Hepatic stellate cell (primary cell): ENCODE data around the gene KCNQ1.

Source experiments
- DNase-seq: peaks from one replicate; pipeline ENCODE4 v3.0.0; 2011; ENCODE audit warnings: low spot score

KCNQ1 gene

GRCh38 chr11:2808850-2809846, 364.3 kb downstream of the KCNQ1 start:
- no peak for DNase-seq

- DNase-seq, result no peak
Observed at GRCh38 chr11:2809854-2810253, 365.0 kb downstream of the KCNQ1 start.

- no peak for DNase-seq
Observed at GRCh38 chr11:2810411-2811205, 365.8 kb downstream of the KCNQ1 start.

DNA sequence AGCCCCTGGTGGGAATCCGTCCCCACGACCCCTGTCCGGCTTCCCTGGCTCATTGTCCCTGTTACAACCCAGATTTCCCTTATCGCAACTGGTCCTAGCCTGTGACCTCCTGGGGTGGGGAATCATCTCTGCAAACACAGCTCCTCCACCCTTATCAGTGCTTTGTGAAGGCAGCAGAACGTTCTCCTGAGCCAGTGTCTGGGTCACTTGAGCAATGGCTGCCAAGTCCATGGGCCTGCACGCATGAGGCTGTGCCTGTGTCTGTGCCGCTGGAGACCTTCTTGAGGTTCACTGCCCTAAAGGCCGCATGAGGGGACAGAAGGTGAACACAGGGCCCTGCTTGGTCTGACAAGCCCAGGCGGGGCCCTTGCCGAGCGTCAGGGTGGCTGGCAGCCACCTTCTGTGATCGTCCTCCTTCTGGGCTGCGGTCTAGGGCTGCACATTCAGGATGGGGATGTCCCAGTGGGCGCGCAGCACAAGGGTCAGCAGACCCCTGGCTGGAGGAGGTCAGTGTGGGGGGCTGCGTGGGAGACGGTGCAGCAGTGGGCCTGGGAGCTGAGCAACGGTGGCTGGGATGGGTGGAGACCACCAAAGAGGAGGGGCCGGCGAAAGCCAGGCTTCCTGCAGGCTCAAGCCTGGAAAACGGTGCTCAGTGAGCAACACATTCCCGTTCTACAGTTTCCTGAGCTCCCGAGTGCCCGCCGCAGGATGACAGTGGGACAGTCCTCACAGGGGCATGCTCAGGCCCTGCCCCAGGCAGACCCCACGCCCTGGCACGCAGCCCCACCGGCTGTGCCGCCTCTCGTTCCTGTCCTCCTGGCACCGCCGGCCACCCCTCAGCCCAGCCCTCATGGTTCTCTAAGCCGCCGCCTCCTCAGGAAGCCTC, 366.6 kb downstream of the KCNQ1 start:
- no peak for DNase-seq

DNA sequence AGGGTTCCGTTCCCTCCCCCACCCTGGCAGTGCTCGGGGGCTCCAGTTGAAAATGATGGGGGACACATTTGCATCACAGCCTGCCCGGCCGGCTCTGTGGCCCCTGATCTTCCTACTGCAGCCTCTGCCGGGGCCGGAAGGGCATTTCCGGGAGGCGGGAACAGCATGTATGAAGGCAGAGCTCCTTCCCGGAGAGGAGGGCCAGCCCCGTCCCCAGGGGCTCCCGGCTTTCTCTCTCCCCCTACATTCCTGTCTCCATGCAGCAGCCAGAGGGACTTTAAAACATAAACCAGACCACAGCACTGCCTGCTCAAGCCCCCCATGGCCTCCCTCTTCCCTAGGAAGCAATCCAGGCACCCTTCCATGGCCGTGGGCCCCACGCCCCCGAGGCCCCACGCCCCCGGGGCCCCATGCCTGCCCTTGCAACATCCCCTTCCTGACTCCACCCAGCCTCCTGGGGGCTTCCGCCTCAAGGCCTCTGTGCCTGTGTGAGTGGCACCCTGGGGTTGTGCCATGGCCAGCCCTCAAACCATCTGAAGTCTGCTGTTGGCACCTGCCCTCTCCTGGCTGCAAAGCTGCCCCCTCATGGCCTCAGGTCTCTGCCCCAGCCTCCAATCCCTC, 367.7 kb downstream of the KCNQ1 start:
- no peak for DNase-seq

DNA sequence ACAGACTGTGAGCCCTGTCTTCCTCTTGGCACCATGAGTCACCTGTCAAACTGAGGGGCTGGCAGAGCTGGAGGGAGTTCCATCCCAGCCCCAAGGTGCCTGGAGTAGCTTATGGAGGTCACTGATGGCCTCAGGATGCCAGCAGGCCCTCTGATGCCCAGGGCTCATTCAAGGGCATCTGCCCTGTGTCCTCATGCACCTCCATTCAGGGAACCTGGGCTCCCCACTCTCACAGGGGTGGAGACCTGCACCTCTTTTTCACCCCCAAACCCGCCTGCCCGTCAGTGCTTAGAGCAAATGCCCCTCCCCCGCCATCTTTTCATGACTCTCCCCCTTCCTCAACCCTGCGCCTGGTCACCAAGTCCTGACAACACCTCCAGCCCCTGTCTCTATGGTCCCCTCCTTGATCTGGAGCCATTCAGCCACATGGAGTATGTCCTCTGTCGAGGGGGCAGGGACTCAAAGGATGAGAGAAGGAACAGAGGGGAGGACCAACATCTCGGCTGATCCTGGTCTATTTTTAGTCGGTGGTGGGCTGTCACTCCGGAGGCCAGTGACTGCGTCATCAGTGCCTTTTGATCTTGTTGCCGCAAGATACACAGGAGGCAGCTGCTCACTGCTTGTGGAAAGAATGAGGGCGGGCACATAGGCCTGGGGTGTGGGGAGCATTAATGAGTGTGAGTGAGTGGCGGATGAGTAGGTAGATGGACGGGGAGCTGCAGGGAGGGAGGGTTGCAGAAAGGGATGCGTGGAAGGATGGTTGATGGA, 368.5 kb downstream of the KCNQ1 start:
- DNase-seq, result no peak

DNA sequence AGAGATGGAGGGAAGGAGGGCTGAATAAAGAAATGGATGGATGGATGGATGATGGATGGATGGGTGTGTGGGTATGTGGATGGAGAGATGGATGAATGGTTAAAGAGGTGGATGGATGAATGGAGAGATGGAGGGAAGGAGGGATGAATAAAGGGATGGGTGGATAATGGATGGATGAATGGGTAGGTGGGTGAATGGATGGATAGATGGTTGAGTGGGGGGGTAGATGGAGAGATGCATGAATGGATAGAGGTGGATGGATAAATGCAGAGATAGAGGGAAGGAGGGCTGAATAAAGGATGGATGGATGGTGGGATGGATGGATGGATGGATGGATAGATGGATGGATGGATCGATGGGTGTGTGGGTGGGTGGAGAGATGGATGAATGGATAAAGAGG, 369.2 kb downstream of the KCNQ1 start:
- no peak for DNase-seq

- no peak for DNase-seq
Observed at GRCh38 chr11:2814751-2815150, 369.9 kb downstream of the KCNQ1 start.

DNA sequence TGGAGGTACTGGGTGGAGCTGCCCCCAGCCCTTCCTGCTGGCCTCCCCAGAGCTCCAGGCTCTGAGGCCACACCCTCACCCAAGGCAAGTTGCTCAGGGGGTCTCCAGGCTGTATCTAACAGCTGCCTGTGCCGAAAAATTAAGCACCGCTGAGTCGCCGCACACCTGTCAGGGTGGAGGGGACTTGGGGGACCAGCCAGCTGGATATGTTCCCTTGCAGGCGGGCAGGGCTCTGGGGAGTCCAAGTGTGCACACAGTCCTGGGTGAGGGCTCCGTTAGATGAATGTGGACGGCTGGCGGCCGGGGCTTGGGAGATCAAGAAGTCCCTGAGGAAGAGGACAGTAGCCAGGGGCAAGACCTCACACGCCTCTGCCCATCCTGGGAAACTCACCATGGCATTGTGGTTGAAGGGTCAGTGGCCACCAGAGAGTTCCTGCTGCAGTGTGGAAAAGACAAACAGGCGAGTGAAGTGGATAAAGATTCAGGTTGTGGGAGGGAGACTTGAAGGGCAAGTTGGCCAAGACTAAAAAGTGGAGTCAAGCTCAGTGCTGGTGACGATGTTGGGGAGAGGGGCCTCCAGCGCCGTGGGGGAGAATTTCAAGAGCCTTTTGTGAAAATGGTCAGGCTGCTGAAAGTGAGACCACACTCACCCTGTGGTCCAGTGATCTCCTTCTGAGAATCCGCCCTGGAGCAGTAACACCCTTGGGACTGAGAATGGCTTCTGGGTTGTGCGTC, 371.1 kb downstream of the KCNQ1 start:
- no peak for DNase-seq

DNA sequence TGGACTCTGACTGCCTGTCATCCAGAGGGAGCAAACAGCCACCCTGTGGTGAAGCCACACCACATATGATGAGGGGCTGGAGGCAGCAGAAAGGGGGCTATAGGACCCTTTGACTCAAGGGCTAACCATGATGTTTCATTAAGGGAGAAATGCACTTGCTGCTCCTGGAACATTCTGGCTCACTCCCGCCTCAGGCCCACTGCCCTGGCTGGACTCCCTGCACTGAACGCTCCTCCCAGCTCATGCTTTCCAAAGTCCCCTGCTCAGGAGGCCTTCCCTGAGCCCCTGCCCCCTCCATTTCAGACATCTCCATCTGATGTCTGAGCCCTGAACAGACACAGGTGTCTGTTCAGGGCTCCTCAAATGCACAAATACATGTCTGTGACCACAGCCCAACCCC, 371.7 kb downstream of the KCNQ1 start:
- no peak for DNase-seq

- peak; percentile 69 for DNase-seq
Observed at GRCh38 chr11:2816941-2817421, 372.2 kb downstream of the KCNQ1 start.

GRCh38 chr11:2817431-2817830, 372.6 kb downstream of the KCNQ1 start:
- DNase-seq, result no peak

GRCh38 chr11:2818021-2818420, 373.2 kb downstream of the KCNQ1 start:
- DNase-seq, result no peak

DNA sequence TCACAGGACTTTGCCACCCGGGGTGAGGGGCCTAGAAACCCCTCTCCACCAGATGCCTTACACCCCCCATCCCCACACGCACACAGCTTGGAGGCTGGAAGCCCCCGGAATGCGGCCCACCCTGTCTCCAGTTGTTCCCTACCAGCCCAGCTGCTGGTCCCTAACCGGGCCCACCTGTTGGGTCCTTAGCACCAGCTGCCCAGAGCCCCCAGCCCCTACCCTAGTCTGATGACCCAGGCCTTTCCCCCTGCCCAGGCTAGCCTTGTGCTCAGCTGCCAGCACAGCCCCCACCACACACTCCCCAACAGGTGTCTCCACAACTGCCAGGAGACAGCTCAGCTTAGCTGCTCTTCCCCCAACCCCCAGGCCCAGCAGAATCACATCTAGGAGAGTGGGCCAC, 373.7 kb downstream of the KCNQ1 start:
- DNase-seq, result no peak

DNA sequence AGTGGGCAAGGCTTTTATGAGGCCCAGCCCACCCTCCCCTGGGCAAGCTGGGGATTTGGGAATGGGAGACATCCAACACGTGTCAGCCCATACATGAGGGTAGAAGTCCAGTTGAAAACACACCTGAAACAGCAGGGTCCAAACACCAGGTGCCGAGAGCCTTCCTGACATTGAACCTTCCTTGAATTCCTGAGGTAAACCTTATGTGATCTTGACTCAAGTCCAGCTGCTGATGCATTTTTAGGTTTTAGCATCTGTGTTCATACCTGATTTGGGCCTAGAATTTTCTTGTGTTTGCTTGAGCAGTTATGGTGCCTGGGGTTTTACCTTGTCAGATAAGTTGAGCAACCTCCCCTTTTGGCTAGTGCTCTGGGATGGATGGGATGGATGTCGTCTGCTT, 374.5 kb downstream of the KCNQ1 start:
- DNase-seq, result no peak

DNA sequence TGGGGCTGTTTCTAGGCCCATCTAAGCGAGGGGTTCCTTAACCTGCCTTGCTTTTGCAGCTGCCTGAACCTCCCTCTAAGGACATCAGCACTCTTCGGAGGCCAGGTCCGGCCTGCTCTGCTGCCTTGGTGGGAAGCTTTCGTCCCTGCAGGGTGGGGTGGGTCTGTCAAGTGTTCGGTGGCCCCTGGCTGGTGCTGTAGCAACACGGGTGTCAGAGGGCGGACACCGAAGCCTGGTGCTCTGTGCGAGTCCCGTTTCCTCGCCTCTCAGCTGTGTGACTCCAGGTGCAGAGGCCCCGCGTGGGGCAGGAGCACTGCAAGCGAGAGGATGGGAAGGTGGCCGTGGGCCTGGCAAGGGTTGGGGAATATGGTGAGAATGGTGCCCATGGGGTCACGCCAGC, 376.2 kb downstream of the KCNQ1 start:
- DNase-seq, result no peak

DNA sequence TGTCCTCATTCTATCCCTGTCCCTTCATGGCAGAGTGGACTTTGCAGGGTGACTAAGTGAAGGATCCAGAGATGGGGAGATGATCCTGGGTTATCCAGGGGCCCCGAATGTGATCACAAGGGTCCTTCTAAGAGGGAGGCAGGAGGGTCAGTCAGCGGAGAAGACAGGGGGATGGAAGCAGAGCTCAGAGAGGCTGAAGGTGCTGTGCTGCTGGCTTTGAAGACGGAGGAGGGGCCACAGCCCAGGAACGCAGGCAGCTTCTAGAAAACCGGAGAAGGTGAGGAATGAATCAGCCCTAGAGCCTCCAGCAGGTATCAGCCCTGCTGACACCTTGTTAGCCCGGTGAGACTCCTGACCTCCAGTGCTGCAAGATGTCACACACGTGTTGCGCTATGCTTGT, 377.1 kb downstream of the KCNQ1 start:
- no peak for DNase-seq

- no peak for DNase-seq
Observed at GRCh38 chr11:2824851-2825250, 380.0 kb downstream of the KCNQ1 start.

DNA sequence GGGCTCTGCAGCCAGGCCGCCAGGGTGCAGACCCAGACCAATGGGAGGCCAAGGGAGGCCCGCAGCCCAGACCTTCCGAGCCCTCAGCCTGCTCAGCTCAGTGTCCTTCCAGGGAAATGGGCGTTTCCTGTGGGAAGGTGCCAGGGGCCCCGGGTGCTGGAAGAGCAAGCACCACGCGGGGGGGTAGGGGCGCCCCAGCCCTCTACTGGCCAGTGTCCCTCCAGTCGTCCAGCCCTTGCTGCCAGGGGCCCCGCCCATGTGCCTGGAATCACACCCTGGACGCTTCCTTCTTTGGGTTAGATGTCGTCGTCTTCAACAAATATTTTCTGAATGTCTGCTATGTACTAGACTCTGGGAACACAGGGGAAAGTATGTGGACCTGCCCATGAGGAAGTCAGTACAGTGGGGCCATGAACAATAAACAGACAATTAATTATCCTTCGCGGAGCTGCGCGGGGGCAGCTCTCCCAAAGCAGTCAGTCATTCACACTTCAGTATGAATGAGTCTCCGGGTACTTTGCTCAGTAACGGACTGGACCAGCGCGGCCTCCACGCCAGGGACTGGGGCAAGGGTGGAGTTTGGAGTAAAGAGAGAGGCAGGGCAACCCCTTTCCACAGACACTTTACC, 380.6 kb downstream of the KCNQ1 start:
- DNase-seq, result peak; percentile 42
